ENCODE results near the gene STC2. TPM values are rescaled to one million over a fixed set of nuclear protein-coding genes. Genes with fewer than 3 reads are reported as not detected.

Gene STC2
- total RNA-seq, 1 experiment from 2014 or later, result 224 TPM

DNA sequence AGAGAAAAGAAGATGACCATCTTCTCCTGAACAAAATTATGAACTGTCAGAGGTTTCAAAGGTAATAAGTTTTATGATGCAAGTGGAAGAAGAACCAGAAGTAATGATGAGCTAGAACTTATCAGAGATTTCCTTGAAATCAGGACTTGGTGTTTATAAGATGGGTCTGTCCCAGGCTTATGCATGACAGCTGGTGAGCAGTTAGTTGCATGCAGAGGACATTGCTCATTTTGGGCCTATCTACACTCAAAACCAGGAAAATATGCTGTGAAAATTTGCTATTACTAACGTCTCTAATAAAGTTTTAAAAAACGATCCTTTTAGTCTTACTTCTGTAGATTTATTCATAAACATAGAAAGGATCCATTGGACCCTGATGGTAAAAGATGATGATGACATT lies 6.6 kb upstream of the STC2 start:
- BruUV-seq (replicated peaks), result no TSS peak
- Histone ChIP-seq H3K4me1 (peaks cover 19% of the 10 kb centered on the region), H3K9me3 (no peaks in the 10 kb centered on the region), H3K36me3 (ENCODE audit: control insufficient read depth, insufficient read depth, low read length) (no peaks in the 10 kb centered on the region), H3K27me3 (replicated peaks; ENCODE audit: control insufficient read depth, insufficient read depth, low read length) (no peaks in the 10 kb centered on the region), H3K4me3 (ENCODE audit: low read depth, low read length) (no peak overlapping the region)
- Mint-ChIP-seq H3K4me1 (ENCODE audit: low read depth, unreplicated experiment) (peaks cover 15% of the 10 kb centered on the region), H3K36me3 (ENCODE audit: insufficient read depth, unreplicated experiment) (peaks cover 11% of the 10 kb centered on the region), H3K27me3 (ENCODE audit: insufficient read depth, unreplicated experiment) (no peaks in the 10 kb centered on the region), H3K9me3 (ENCODE audit: unreplicated experiment) (no peaks in the 10 kb centered on the region), H3K4me3 (ENCODE audit: unreplicated experiment) (no peak overlapping the region), H3K27ac (ENCODE audit: unreplicated experiment) (no peak overlapping the region)
- intact Hi-C loops (cut with micrococcal nuclease; ENCODE audit: unreplicated experiment), result loop anchor here (5.0 kb wide), 1 partner anchor 353 kb away; the partner anchor contains the start of gene ATP6V0E1
- ChIA-PET CTCF (no interaction called here), POLR2A (no interaction called here)
- TF ChIP-seq, protein P1, sequence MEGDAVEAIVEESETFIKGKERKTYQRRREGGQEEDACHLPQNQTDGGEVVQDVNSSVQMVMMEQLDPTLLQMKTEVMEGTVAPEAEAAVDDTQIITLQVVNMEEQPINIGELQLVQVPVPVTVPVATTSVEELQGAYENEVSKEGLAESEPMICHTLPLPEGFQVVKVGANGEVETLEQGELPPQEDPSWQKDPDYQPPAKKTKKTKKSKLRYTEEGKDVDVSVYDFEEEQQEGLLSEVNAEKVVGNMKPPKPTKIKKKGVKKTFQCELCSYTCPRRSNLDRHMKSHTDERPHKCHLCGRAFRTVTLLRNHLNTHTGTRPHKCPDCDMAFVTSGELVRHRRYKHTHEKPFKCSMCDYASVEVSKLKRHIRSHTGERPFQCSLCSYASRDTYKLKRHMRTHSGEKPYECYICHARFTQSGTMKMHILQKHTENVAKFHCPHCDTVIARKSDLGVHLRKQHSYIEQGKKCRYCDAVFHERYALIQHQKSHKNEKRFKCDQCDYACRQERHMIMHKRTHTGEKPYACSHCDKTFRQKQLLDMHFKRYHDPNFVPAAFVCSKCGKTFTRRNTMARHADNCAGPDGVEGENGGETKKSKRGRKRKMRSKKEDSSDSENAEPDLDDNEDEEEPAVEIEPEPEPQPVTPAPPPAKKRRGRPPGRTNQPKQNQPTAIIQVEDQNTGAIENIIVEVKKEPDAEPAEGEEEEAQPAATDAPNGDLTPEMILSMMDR (IDR thresholded peaks at IDR 0.05; ENCODE audit: insufficient read depth in 1 of 2, low read depth in 1 of 2, low read length in 1 of 2, severe bottlenecking in 1 of 2, unreplicated experiment in 1 of 2), result no peak
- no peak for DNase-seq

DNA sequence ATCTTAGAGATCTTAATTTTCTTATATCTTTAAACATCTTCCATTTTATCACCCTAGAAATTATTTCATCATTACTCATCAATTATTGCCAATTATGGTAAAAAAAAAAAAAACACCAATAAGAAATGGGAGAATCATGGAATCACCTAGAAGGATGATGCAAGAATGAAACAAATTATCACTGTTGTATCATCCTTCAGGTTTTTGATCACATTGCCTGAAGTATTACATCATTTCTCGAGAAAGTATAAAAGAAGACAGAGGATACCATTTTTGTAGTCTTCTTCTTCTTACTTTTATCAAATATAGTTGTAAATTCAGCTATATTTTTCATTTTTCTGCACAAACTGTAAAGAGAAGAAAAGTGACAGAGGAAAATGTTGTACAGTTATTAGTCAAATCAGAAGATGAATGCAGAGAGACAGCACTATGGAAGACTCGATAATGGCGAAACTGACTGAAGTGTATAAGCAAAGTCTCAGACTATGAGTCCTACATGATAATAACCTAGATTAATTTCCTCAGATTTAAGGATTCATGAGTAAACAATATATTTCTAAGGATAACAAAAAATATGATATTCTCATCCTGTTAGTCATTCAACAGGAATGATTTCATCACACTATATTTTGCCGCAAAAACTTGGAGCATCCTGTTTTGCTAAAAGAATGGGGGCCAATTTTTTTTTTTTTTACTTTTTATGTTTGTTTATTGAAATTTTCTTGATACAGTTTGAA lies 5.9 kb upstream of the STC2 start:
- no peak for DNase-seq
- Histone ChIP-seq H3K36me3 (ENCODE audit: control insufficient read depth, insufficient read depth, low read length) (no peaks in the 10 kb centered on the region), H3K9me3 (no peaks in the 10 kb centered on the region), H3K4me3 (ENCODE audit: low read depth, low read length) (no peak overlapping the region), H3K27me3 (replicated peaks; ENCODE audit: control insufficient read depth, insufficient read depth, low read length) (no peaks in the 10 kb centered on the region), H3K4me1 (peaks cover 19% of the 10 kb centered on the region)
- Mint-ChIP-seq H3K27me3 (ENCODE audit: insufficient read depth, unreplicated experiment) (no peaks in the 10 kb centered on the region), H3K4me1 (ENCODE audit: low read depth, unreplicated experiment) (peaks cover 15% of the 10 kb centered on the region), H3K27ac (ENCODE audit: unreplicated experiment) (no peak overlapping the region), H3K9me3 (ENCODE audit: unreplicated experiment) (no peaks in the 10 kb centered on the region), H3K4me3 (ENCODE audit: unreplicated experiment) (no peak overlapping the region), H3K36me3 (ENCODE audit: insufficient read depth, unreplicated experiment) (peaks cover 18% of the 10 kb centered on the region)
- CTCF ChIA-PET, result no interaction called here
- intact Hi-C loops (cut with micrococcal nuclease; ENCODE audit: unreplicated experiment), result loop anchor here (5.0 kb wide), 1 partner anchor 352 kb away; the partner anchor contains the start of gene ATP6V0E1
- TF ChIP-seq, protein P1 (IDR thresholded peaks at IDR 0.05; ENCODE audit: insufficient read depth in 1 of 2, low read depth in 1 of 2, low read length in 1 of 2, severe bottlenecking in 1 of 2, unreplicated experiment in 1 of 2), result no peak
- no TSS peak for BruUV-seq (replicated peaks)
- POLR2A ChIA-PET, result no interaction called here

DNA sequence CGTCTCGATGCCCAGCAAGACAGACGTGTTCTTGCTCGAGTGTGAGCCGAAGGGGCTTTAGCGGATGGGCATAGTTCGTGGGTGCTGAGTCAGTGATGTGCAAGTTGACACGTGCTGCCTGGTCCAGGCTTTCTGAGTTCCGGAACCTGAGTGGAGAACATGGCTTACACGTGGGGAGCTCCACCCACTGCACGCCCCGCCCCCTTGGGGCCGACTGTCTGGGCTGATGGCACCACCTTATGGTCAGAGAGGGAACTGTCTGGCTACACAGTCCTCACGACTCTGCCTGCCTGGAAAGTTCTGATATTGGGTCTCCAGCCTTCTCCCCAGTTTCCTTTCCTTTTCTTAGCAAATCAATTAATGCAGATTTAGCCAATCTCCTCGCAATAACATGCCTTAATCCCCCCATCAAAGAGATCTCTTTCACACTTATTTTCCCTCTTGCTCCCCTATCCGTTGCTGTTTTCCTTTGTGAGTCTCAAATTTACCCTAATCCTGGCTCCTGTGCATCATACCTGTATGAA lies 3.8 kb upstream of the STC2 start:
- peak; percentile 90 to 93 for DNase-seq
- POLR2A ChIA-PET, result interaction anchor here (0.6 to 1.0 kb wide), 2 partner anchors 38 to 275 kb away, joined by 4 to 6 read pairs; no protein-coding TSS in a partner anchor
- Mint-ChIP-seq H3K36me3 (ENCODE audit: insufficient read depth, unreplicated experiment) (peaks cover 39% of the 10 kb centered on the region), H3K27me3 (ENCODE audit: insufficient read depth, unreplicated experiment) (no peaks in the 10 kb centered on the region), H3K4me3 (ENCODE audit: unreplicated experiment) (peak overlapping the region; percentile 91), H3K27ac (ENCODE audit: unreplicated experiment) (peak overlapping the region; percentile 97), H3K4me1 (ENCODE audit: low read depth, unreplicated experiment) (peaks cover 15% of the 10 kb centered on the region), H3K9me3 (ENCODE audit: unreplicated experiment) (no peaks in the 10 kb centered on the region)
- peaks cover 19% of the 10 kb centered on the region for H3K4me1 ChIP-seq
- H3K27me3 ChIP-seq (replicated peaks; ENCODE audit: control insufficient read depth, insufficient read depth, low read length), result no peaks in the 10 kb centered on the region
- intact Hi-C loops (cut with micrococcal nuclease; ENCODE audit: unreplicated experiment), result loop anchor here (1.0 to 5.0 kb wide), 4 partner anchors 17 to 350 kb away; partner anchors contain the start of gene ATP6V0E1
- CTCF ChIA-PET, result interaction anchor here (0.5 to 7.1 kb wide), 12 partner anchors 10 to 426 kb away, joined by 3 to 120 read pairs (median 4); partner anchors contain the start of gene ATP6V0E1
- TF ChIP-seq, protein P1 (IDR thresholded peaks at IDR 0.05; ENCODE audit: insufficient read depth in 1 of 2, low read depth in 1 of 2, low read length in 1 of 2, severe bottlenecking in 1 of 2, unreplicated experiment in 1 of 2), result peak; percentile 91 to 95
- BruUV-seq (replicated peaks), result no TSS peak
- no peaks in the 10 kb centered on the region for H3K9me3 ChIP-seq
- no peak overlapping the region for H3K4me3 ChIP-seq (ENCODE audit: low read depth, low read length)
- no peaks in the 10 kb centered on the region for H3K36me3 ChIP-seq (ENCODE audit: control insufficient read depth, insufficient read depth, low read length)

Measured in Caco-2 (cell line).